Left kidney (tissue), 8 donors: ENCODE data around the gene GINS1. TPM values are rescaled to one million over a fixed set of nuclear protein-coding genes. Genes with fewer than 3 reads are reported as not detected.

Experiments used
- DNase-seq: peaks from one replicate; pipeline ENCODE4 v3.0.0-alpha.2; 2013
- long read RNA-seq, 8 donors: transcript quantifications; one replicate each; lab custom pipeline, GENCODE V29; 2026
- polyA plus RNA-seq: library from polyadenylated mRNA; unstranded; fragments of 120-200 nt; gene quantifications from one replicate; pipeline ENCODE4 v1.2.1, GENCODE V29; 2013; ENCODE audit not compliant: insufficient read length

Gene GINS1
- polyA plus RNA-seq: 30.6 TPM
- long read RNA-seq, donor 1, partial matches to known transcripts: 0 of 1 reads
- long read RNA-seq, donor 1, other reads (novel, unspliced or antisense): 0 of 1 reads
- long read RNA-seq, donor 2, partial matches to known transcripts: 17 of 18 reads
- long read RNA-seq, donor 2, other reads (novel, unspliced or antisense): 0 of 18 reads
- long read RNA-seq, donor 3, partial matches to known transcripts: 0 of 3 reads
- long read RNA-seq, donor 3, other reads (novel, unspliced or antisense): 0 of 3 reads
- long read RNA-seq, donor 4: 0 reads
- long read RNA-seq, donor 5, partial matches to known transcripts: 0 of 1 reads
- long read RNA-seq, donor 5, other reads (novel, unspliced or antisense): 0 of 1 reads
- long read RNA-seq, donor 6, partial matches to known transcripts: 8 of 9 reads
- long read RNA-seq, donor 6, other reads (novel, unspliced or antisense): 0 of 9 reads
- long read RNA-seq, donor 7: 0 reads
- long read RNA-seq, donor 8: 0 reads

DNA sequence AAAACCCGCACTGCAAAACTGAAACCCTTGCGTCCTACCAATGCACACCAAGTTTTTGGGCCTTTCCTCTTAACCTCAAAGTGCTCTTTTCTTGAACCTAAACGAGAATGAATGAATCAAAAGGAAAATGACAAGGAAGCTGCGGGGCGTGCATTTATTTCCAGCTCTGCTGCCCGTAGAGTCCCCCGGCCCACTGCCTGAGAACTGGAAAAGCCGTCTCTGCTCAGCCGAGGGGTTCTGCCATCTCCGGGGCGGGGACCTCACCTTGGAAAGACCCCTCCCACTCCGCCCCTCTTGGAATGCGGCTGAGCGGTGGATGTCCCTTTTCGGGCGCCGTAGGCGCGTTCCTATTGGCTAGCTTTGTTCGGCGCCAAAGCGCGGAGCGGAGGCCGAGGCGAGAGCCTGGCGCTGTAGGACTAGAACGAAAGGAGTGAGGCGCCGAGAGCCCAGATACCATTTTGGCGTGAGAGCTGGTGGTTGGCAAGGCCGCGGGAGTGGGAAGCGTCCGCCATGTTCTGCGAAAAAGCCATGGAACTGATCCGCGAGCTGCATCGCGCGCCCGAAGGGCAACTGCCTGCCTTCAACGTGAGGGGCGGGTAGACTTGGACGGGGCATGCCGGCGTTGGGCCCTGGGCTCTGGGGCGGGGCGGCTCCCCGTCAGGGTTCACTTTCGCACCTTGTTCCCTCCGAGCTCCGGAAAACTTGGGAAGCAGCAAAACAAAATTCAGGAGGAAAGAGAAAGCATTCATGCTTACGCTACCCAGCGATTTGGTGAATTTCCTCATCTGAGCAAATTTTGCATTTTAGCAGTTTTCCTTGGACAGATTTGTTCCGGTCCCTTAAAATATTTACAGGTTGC is at the start of gene GINS1:
TSS of gene GINS1 (plus strand) at position 363 of the 859 bp plus-strand sequence. CDS start at position 511, 148 bp downstream.
- DNase-seq: peak; percentile 93

DNA sequence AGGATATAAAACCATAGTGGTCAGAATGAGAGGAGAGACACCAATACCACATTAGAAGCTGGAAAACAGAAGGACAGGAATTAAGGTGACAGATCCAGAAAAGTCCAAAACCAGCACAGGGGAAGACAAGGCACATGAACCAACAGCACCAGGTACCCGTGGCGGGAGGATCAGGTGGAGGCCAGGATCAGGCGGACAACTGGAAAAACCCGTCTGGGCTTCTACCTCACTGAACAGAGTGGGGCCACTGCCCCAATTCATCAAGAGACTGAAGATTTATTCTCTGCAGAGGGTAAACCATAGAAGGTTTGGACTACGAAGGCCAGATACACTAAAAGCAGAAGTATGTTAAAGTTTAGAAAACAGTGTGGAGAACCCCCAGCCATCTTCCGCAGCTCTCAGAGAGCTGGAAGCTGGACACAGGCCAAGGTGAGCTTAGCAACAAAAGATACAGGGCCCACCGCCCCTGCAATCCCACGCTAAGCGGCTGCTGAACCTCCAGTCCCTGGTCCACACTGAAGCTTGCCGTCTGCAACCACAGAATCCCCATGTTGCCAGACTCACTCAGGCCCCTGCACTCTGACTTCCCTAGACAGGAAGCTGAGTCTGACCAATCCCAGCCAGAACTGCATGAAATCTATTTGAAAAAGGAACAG is 46.7 kb upstream of the GINS1 start:
- DNase-seq: no peak

DNA sequence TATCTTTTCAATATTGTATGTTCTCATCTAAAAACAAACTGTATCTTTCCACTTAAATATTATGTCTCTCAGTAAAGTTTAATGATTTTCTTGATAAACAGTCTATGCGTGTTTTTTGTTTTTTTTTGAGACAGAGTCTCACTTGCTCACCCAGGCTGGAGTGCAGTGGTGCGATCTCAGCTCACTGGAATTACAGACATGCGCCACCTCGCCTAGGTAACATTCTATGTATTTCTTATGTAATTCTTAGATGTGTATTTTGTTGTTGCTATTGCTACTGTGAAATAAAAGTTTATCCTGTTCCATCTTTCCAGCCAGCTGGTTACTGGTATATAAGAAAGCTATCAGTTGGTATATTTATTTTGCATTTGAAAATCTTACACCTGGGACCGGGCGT is 46.2 kb upstream of the GINS1 start:
- no peak for DNase-seq

- DNase-seq: no peak
Measured at GRCh38 chr20:25364180-25364788, 43.2 kb upstream of the GINS1 start.

DNA sequence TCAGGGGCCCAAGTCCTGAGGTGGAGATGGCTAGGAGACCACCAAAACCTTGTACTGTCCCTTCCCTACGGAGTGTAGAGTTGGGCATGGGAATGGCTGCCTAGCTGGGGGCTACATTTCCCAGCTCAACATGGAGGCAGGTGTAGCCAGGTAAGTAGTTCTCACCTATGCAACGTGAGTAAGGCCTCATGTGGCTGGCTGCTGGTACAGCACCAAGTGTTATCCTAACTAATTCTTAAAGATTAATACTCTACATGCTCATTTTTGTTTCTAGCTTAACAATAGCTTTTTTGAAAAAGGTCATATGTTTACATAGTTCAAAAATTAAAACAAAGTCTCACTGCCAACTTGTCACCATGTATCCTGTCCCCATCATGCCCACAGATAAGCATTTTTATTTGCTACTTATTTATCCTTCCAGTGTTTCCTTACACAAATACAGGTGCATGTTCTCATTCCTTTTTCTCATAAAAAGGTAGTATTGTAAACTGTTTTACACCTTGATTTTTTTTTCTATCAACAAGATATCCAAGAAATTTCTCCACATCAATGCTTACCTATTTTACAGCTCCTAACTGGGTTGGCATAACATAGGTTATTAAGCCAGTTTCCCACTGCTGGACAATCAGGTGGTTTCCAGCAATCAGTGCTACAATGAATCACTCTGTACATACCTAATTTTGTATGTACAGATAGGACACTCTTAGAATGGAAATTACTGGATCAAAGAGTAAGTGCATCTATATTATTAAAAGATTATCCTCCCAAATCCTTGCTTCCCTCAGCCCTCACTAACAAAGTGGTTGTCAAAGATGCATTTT is 42.4 kb upstream of the GINS1 start:
- DNase-seq: no peak

DNA sequence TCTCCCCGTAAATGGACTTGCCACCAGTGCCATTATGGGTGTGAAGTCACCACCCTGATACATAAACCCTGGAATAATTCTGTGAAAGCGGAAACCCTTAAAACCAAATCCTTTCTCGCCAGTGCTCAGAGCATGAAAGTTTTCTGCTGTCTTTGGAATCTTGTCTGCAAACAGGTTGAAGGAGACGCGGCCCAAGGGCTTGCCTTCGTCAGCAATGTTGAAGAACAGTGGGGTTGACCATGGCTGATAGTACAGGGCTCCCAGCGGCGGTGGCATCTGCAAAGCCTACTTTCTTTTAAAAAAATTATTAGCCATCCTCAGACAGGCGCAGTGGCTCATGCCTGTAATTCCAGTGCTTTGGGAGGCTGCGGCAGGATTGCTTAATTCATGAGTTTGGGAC is 38.9 kb upstream of the GINS1 start:
- DNase-seq: no peak

GRCh38 chr20:25368976-25369375 is 38.5 kb upstream of the GINS1 start:
- no peak for DNase-seq

DNA sequence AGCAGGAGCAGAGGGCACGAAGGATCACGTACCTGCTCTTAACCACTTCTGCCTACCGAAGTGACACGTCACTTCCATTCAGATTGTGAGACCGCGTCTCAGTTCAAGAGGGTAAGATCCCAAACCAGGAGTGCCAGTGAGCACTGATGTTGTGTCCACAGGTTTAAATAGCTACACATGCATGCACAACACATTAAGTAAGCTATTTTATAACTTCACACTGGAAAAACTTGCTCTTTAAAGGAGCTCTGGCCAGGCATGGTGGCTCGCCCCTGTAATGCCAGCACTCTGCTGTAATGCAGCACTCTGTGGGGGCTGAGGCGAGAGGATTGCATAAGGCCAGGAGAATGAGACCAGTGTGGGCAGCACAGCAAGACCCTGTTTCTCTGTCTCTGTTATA is 37.9 kb upstream of the GINS1 start:
- DNase-seq: no peak

GRCh38 chr20:25369971-25370370 is 37.5 kb upstream of the GINS1 start:
- DNase-seq: no peak

DNA sequence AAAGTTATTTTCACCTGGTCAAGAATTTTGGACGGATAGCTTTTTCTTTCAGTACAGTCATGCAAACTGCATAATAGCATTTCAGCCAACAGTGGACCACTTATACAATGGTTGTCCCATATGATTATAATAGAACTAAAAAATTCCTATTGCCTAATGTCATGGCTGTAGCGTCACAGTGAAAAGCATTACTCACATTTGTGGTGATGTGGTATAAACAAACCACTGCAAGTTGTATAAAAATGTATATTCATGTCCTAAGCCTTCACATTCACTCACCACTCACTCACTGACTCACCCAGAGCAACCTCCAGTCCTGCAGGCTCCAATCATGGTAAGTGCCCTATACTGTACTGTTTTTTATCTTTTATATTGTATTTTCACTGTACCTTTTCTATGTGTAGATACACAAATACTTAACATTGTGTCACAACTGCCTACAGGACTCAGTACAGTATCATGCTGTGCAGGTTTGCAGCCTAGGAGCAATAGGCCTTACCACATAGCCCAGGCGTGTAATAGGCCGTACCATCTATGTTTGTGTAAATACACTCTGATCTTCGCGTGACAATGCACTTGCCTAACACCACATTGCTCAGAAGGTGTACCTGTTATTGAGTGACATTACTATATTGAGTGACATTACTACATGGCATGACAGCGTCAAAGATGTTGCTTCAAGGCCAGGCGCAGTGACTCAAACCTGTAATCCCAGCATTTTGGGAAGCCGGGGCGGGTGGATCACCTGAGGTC is 34.7 kb upstream of the GINS1 start:
- DNase-seq: no peak

DNA sequence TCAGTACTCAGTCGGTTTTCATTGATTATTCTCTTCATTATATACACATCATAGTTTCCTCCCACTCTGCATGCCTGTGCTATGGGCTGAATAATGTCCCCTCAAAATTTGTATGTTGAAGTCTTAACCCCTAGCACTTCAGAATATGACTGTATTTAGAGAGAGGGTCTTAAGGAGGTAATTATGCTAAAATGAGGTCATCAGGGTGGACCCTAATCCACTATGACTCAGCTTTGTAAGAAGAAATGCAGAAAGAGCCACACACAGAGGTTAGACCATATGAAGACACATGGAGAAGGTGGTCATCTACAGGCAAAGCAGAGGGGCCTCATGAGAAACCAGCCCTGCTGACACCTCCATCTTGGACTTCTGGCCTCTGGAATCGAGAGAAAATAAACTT is 32.6 kb upstream of the GINS1 start:
- no peak for DNase-seq

GRCh38 chr20:25376236-25376635 is 31.2 kb upstream of the GINS1 start:
- DNase-seq: no peak

- no peak for DNase-seq
Measured at GRCh38 chr20:25376886-25377285, 30.6 kb upstream of the GINS1 start.

GRCh38 chr20:25378189-25378883 is 29.1 kb upstream of the GINS1 start:
- DNase-seq: no peak

- no peak for DNase-seq
Measured at GRCh38 chr20:25378884-25379733, 28.4 kb upstream of the GINS1 start.

- DNase-seq: no peak
Measured at GRCh38 chr20:25380945-25381614, 26.4 kb upstream of the GINS1 start.

- no peak for DNase-seq
Measured at GRCh38 chr20:25382704-25383370, 24.6 kb upstream of the GINS1 start.
